ENCODE measurements around the gene ANTXRL.

The ANTXRL gene

DNA sequence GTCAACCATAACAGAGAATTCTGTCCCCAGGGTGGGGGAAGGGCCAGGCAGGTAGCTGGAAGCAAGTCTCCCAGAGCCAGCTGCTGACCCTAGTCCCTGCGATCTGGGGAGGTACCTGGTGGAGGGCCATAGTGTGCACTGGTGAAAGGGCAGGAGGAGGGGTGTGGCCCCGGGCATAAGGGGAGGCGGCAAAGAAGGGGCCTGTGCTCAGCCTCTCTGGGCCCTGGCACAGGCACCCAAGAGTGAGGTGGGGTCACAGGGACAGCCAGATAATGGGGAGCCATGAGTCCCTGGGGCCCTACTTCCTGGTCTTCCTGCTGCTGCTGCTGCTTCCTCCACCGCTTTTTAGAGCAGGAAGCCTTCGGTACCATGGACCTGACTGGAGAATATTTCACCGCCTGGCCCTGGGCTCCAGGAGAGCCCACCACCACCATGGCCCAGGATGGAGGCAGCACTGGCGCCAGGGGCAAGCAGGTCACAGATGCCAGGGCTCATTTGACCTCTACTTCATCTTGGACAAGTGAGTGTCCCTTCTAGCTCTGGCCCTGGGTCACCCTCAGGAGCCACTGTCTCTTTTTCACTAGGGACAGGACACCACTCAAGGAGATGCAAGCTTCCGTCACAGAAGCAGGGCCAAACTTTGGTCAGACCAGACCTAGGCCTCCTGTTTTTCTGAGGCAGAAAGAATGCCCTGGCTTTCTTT, at the start of gene ANTXRL:
Gene ANTXRL, plus strand, starts transcription at position 7 of the 703 bp plus-strand sequence. Its CDS starts 266 bp downstream, at position 273.
- TF ChIP-seq, protein P1, sequence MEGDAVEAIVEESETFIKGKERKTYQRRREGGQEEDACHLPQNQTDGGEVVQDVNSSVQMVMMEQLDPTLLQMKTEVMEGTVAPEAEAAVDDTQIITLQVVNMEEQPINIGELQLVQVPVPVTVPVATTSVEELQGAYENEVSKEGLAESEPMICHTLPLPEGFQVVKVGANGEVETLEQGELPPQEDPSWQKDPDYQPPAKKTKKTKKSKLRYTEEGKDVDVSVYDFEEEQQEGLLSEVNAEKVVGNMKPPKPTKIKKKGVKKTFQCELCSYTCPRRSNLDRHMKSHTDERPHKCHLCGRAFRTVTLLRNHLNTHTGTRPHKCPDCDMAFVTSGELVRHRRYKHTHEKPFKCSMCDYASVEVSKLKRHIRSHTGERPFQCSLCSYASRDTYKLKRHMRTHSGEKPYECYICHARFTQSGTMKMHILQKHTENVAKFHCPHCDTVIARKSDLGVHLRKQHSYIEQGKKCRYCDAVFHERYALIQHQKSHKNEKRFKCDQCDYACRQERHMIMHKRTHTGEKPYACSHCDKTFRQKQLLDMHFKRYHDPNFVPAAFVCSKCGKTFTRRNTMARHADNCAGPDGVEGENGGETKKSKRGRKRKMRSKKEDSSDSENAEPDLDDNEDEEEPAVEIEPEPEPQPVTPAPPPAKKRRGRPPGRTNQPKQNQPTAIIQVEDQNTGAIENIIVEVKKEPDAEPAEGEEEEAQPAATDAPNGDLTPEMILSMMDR (IDR thresholded peaks at IDR 0.05; ENCODE audit: low read depth, low read length): no peak
- TF ChIP-seq POLR2A (IDR thresholded peaks at IDR 0.05; ENCODE audit: extremely low read depth, insufficient read length) (no peak), MYC (IDR thresholded peaks at IDR 0.05; ENCODE audit: low read depth, low read length) (no peak)
- TF ChIP-seq, protein P2, sequence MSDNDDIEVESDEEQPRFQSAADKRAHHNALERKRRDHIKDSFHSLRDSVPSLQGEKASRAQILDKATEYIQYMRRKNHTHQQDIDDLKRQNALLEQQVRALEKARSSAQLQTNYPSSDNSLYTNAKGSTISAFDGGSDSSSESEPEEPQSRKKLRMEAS (IDR thresholded peaks at IDR 0.05; ENCODE audit: low read depth, low read length): no peak
- H3K4me3 ChIP-seq (ENCODE audit: low read depth, low read length): no peak within 1 kb of the TSS
- DNase-seq (ENCODE audit: low read depth): no peak

DNA sequence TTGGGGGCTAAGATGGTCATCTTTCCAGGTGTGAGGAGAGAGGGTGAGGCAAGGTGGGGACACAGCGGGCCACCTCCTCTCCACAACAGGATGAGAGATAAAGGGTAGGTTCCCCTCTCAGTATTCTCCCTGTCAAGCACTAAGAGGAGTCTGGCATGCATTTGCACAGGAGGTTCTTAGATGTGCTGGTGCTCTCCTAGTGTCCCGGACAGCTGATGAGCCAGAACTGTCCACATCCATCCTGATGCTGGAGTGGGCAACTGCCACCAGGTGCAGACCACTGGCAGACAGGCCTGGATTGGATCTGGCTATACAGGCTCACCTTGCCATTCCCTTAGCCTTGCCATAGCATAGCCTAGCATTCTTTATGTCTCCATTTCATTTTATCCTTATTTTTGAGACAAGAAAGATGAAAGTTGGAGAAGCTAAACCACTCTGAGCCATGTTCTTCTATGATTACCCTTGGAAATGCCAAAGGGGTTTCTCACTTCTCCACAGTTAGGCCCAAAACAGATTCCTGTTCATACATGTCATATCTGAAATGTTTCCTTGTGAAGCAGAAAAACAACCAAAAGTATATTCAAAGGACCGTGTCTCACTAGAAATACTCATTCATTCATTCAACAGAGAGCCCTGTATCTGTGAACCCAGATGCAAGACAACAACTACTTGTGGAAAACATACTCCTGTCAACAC, 48.8 kb upstream of the ANTXRL start:
- TF ChIP-seq MYC (IDR thresholded peaks at IDR 0.05; ENCODE audit: low read depth, low read length) (no peak), POLR2A (IDR thresholded peaks at IDR 0.05; ENCODE audit: extremely low read depth, insufficient read length) (no peak)
- TF ChIP-seq, protein P1 (IDR thresholded peaks at IDR 0.05; ENCODE audit: low read depth, low read length): no peak
- TF ChIP-seq, protein P2 (IDR thresholded peaks at IDR 0.05; ENCODE audit: low read depth, low read length): no peak
- no peak overlapping the region for H3K4me3 ChIP-seq (ENCODE audit: low read depth, low read length)
- no peak for DNase-seq (ENCODE audit: low read depth)

DNA sequence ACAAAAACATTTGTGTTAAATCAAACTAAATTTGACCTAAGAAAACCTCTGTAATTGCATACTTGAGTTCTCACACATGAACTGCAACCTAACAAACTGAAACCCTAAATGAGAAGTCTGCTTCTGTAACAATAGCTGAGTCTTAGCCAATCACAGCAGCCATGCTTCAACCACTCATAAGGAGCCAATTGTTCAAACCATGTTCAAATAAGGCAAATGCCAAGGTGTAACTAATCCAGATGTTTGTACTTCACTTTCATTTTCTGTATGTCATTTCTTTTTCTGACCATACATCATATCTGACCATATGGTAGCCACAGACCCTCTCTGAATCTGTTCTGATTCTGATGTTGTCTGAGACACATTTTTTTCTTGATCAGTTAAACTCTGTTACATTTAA, 47.5 kb upstream of the ANTXRL start:
- TF ChIP-seq, protein P1 (IDR thresholded peaks at IDR 0.05; ENCODE audit: low read depth, low read length): no peak
- TF ChIP-seq POLR2A (IDR thresholded peaks at IDR 0.05; ENCODE audit: extremely low read depth, insufficient read length) (no peak), MYC (IDR thresholded peaks at IDR 0.05; ENCODE audit: low read depth, low read length) (no peak)
- TF ChIP-seq, protein P2 (IDR thresholded peaks at IDR 0.05; ENCODE audit: low read depth, low read length): no peak
- H3K4me3 ChIP-seq (ENCODE audit: low read depth, low read length): no peak overlapping the region
- no peak for DNase-seq (ENCODE audit: low read depth)

DNA sequence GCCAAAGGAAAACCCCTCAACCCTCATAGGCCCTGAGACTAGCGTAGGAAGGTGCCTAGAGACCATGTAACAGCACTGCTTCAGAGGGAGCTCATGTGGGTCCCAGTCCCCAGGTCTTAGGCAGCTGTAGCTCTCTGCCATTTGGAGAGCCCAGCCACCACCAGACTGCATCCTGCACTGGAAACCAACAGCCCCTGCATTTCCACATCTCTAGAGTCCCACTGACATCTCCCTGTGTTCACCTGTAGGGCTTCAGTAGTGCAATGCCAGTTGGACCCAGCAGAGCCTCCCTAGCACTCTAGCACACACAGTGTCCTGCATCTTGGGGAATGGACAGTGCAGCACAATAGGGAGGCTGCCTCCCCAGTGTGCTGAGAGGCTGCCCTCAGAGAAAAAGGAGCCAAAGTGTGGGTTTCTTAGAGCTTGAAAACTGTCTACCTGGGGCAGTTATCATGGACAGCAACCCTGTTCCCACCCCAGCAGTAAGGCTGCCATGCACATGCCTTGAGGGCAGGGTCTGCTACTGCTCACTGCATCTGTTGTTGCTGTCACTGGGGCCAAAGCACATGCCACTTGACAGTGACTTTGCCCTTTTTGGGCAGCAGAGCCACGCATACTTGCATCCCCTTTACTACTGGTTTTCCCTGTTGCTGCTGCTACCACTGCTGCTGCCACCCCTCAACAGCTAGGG, 46.7 kb upstream of the ANTXRL start:
- TF ChIP-seq POLR2A (IDR thresholded peaks at IDR 0.05; ENCODE audit: extremely low read depth, insufficient read length) (no peak), MYC (IDR thresholded peaks at IDR 0.05; ENCODE audit: low read depth, low read length) (no peak)
- TF ChIP-seq, protein P2 (IDR thresholded peaks at IDR 0.05; ENCODE audit: low read depth, low read length): no peak
- TF ChIP-seq, protein P1 (IDR thresholded peaks at IDR 0.05; ENCODE audit: low read depth, low read length): no peak
- no peak for DNase-seq (ENCODE audit: low read depth)
- no peak overlapping the region for H3K4me3 ChIP-seq (ENCODE audit: low read depth, low read length)

DNA sequence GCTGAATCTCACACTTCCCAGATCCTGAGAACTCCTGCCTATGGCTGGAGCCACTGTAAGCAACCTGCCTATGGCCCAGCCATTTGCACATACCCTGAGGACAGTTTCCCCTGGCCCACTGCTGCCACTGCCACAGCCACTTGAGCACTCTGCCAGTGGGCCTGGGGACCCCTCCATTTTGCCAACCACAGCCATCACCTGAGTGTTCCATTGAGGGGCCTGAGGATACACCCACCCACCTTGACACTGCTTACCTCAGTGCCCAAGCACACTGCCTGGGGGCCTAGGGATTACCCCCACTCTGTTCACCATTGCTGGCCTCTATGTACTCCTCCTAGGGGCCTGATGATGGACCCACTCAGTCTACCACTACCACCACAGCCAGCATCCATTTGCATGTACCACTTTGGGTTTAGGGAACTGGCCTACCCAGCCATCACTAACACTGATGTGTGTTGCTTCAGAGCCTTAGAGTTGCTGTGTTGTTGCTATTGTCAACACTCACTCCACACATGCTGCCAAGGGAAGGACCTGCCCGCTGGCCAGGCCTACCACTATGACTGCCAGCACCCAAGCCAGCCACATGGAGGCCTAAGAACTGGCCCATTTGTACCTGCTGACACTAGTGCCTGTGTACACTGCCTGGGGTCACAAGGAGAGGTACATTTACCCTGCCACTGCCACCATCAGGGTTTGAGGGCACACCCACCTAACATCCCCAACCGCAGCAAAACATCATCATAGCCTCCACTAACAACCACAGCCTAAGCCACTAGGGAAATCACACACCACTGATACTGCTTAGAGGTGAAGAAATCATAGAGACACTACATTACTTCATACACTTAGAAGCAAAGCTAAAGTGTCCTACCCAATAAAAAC, 45.9 kb upstream of the ANTXRL start:
- no peak for DNase-seq (ENCODE audit: low read depth)
- H3K4me3 ChIP-seq (ENCODE audit: low read depth, low read length): no peak overlapping the region
- TF ChIP-seq MYC (IDR thresholded peaks at IDR 0.05; ENCODE audit: low read depth, low read length) (no peak), POLR2A (IDR thresholded peaks at IDR 0.05; ENCODE audit: extremely low read depth, insufficient read length) (no peak)
- TF ChIP-seq, protein P2 (IDR thresholded peaks at IDR 0.05; ENCODE audit: low read depth, low read length): no peak
- TF ChIP-seq, protein P1 (IDR thresholded peaks at IDR 0.05; ENCODE audit: low read depth, low read length): no peak

Data from NB4 (cell line).